ENCODE measurements around the gene PTN.

GRCh38 chr7:137304624-137305235, 38.8 kb downstream of the PTN start:
- TF ChIP-seq ZKSCAN8 (CRISPR knock-in tag; IDR thresholded peaks at IDR 0.05; ENCODE audit: borderline replicate concordance): no peak
- TF ChIP-seq POLR2A (IDR thresholded peaks at IDR 0.05; ENCODE audit: insufficient read depth in 1 of 2, low read depth in 2 of 2, low read length in 2 of 2): no peak
- TF ChIP-seq PHF20 (CRISPR knock-in tag; IDR thresholded peaks at IDR 0.05): no peak
- no peak for TF ChIP-seq PATZ1 (CRISPR knock-in tag; IDR thresholded peaks at IDR 0.05)

Measured in HepG2 (cell line).